ENCODE measurements around the gene CBFA2T2. TPM values are rescaled to one million over a fixed set of nuclear protein-coding genes. Genes with fewer than 3 reads are reported as not detected.

The CBFA2T2 gene
- total RNA-seq, 1 donor from 2014 or later, result 15.7 TPM

- DNase-seq, result no peak
Measured at GRCh38 chr20:33470457-33470856, 19.4 kb upstream of the CBFA2T2 start.

DNA sequence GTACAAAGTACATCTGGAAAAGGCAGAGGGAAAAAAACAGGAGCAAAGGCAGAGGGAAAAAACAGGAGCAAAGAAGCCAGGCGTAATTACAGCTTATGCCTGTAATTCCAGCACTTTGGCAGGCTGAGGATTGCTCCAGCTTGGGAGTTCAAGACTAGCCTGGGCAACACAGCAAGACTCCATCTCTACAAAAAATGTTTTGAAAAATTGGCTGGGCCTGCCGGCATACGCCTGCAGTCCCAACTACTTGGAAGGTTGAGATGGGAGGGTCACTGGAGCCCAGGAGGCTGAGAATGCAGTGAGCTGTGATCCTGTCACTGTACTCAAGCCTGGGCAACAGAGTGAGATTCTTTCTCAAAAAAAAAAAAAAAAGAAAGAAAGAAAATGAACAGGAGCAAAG lies 19.0 kb upstream of the CBFA2T2 start:
- H3K27ac ChIP-seq, result no peak overlapping the region
- no peak for DNase-seq

More at GRCh38 chr20:33470457-33470856, 19.4 kb upstream of the CBFA2T2 start:
- TF ChIP-seq, protein P1, sequence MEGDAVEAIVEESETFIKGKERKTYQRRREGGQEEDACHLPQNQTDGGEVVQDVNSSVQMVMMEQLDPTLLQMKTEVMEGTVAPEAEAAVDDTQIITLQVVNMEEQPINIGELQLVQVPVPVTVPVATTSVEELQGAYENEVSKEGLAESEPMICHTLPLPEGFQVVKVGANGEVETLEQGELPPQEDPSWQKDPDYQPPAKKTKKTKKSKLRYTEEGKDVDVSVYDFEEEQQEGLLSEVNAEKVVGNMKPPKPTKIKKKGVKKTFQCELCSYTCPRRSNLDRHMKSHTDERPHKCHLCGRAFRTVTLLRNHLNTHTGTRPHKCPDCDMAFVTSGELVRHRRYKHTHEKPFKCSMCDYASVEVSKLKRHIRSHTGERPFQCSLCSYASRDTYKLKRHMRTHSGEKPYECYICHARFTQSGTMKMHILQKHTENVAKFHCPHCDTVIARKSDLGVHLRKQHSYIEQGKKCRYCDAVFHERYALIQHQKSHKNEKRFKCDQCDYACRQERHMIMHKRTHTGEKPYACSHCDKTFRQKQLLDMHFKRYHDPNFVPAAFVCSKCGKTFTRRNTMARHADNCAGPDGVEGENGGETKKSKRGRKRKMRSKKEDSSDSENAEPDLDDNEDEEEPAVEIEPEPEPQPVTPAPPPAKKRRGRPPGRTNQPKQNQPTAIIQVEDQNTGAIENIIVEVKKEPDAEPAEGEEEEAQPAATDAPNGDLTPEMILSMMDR (IDR thresholded peaks at IDR 0.05), result no peak
- Histone ChIP-seq H3K9me3 (no peaks in the 10 kb centered on the region), H3K27ac (no peak overlapping the region), H3K36me3 (no peaks in the 10 kb centered on the region), H3K27me3 (no peaks in the 10 kb centered on the region), H3K4me3 (no peak overlapping the region), H3K4me1 (no peaks in the 10 kb centered on the region)
- intact Hi-C loops (cut with DNase I), result no loop called here
- ATAC-seq, result no peak

GRCh38 chr20:33472868-33473435 lies 16.9 kb upstream of the CBFA2T2 start:
- no peaks in the 10 kb centered on the region for H3K9me3 ChIP-seq
- no peak for ATAC-seq
- H3K4me3 ChIP-seq, result no peak overlapping the region
- H3K27me3 ChIP-seq, result no peaks in the 10 kb centered on the region
- TF ChIP-seq, protein P1 (IDR thresholded peaks at IDR 0.05), result no peak
- no peak for DNase-seq
- intact Hi-C loops (cut with DNase I), result no loop called here
- H3K36me3 ChIP-seq, result no peaks in the 10 kb centered on the region
- no peaks in the 10 kb centered on the region for H3K4me1 ChIP-seq
- no peak overlapping the region for H3K27ac ChIP-seq

More for the DNA sequence above, 19.0 kb upstream of the CBFA2T2 start:
- Histone ChIP-seq H3K4me1 (no peaks in the 10 kb centered on the region), H3K36me3 (no peaks in the 10 kb centered on the region), H3K9me3 (no peaks in the 10 kb centered on the region), H3K27me3 (no peaks in the 10 kb centered on the region), H3K4me3 (no peak overlapping the region)
- ATAC-seq, result no peak
- intact Hi-C loops (cut with DNase I), result no loop called here
- TF ChIP-seq, protein P1 (IDR thresholded peaks at IDR 0.05), result no peak

DNA sequence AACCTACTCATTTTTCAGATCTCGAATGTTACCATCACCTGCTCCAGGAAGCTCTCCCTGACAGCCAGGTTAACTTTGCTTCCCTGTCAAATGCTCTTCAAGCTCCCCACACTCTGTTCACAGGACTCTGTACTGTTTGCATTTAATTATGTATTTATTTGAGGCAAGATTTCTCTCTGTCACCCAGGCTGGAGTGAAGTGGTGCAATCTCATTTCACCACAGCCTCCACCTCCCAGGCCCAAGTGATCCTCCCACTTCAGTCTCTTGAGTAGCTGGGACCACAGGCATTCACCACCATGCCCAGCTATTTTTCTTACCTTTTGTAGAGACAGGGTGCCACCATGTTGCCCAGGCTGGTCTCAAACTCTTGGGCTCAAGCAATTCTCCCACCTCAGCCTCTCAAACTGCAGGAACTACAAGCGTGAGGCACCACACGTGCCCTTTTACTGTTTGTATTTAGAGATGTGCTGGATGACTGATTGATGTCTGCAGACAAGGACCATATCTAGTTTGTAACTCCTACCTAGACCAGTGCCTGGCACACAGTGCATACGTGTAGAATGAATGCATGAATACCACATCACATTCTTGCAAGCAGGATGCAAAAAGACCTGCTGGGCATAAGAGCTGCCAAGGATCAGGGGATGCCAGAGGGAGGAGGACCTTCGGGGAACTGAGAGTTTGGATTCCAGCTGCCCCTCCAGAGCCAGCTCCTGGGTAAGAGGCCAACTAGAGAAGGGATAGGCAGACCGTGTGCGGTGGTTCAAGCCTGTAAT lies 15.6 kb upstream of the CBFA2T2 start:
- no peaks in the 10 kb centered on the region for H3K36me3 ChIP-seq
- ATAC-seq, result no peak
- intact Hi-C loops (cut with DNase I), result no loop called here

GRCh38 chr20:33474963-33475362 lies 14.9 kb upstream of the CBFA2T2 start:
- no peak overlapping the region for H3K27ac ChIP-seq
- intact Hi-C loops (cut with DNase I), result no loop called here
- ATAC-seq, result no peak

More for the DNA sequence above, 15.6 kb upstream of the CBFA2T2 start:
- Histone ChIP-seq H3K27me3 (no peaks in the 10 kb centered on the region), H3K4me3 (no peak overlapping the region), H3K9me3 (no peaks in the 10 kb centered on the region), H3K4me1 (no peaks in the 10 kb centered on the region), H3K27ac (no peak overlapping the region)
- TF ChIP-seq, protein P1 (IDR thresholded peaks at IDR 0.05), result no peak
- no peak for DNase-seq

More at GRCh38 chr20:33474963-33475362, 14.9 kb upstream of the CBFA2T2 start:
- H3K36me3 ChIP-seq, result no peaks in the 10 kb centered on the region
- H3K9me3 ChIP-seq, result no peaks in the 10 kb centered on the region
- no peak overlapping the region for H3K4me3 ChIP-seq
- DNase-seq, result no peak
- no peaks in the 10 kb centered on the region for H3K4me1 ChIP-seq
- no peaks in the 10 kb centered on the region for H3K27me3 ChIP-seq
- TF ChIP-seq, protein P1 (IDR thresholded peaks at IDR 0.05), result no peak

Data from upper lobe of right lung (tissue), 1 donor.